ENCODE results near the gene DCUN1D2.

GRCh38 chr13:113427562-113428468 lies 62.7 kb downstream of the DCUN1D2 start:
- TF ChIP-seq CTCF (IDR thresholded peaks at IDR 0.05) (no peak), POLR2A (IDR thresholded peaks at IDR 0.05) (no peak)
